Mesenchymal stem cell (in vitro differentiated cells and primary cell): ENCODE results near the gene LPO.
A peak's percentile ranks its signal among the peaks of the same experiment; 100 is the strongest.

Experiments
- DNase-seq: peaks from one replicate; pipeline ENCODE4 v3.0.0-alpha.2; 2013
- H2AFZ ChIP-seq: one replicate; pipeline ENCODE4 v1.6.1; 2013; ENCODE audit warnings: low read depth, mild to moderate bottlenecking, control low read depth, inconsistent platforms, low read length, moderate library complexity
- H2AK5ac ChIP-seq: 2 replicates; pipeline ENCODE4 v1.6.1; 2013; ENCODE audit warnings: low read length, moderate library complexity, mild to moderate bottlenecking, inconsistent platforms; ENCODE audit not compliant: severe bottlenecking
- H2BK120ac ChIP-seq: one replicate; pipeline ENCODE4 v1.6.1; 2013; ENCODE audit warnings: low read depth, mild to moderate bottlenecking, inconsistent platforms, low read length, moderate library complexity
- H2BK12ac ChIP-seq, 2 experiments: one replicate each; pipeline ENCODE4 v1.6.1; 2013; ENCODE audit warnings: inconsistent platforms in 2 of 2, low read length in 2 of 2, mild to moderate bottlenecking in 2 of 2, moderate library complexity in 2 of 2, control low read depth in 1 of 2
- H2BK15ac ChIP-seq: one replicate; pipeline ENCODE4 v1.6.1; 2013; ENCODE audit warnings: mild to moderate bottlenecking, low read depth, inconsistent platforms; ENCODE audit not compliant: poor library complexity, severe bottlenecking
- H2BK5ac ChIP-seq: 2 replicates; pipeline ENCODE4 v1.6.1; 2013; ENCODE audit warnings: low read depth, mild to moderate bottlenecking, low read length, control low read depth, inconsistent platforms; ENCODE audit not compliant: poor library complexity, severe bottlenecking
- H3K14ac ChIP-seq, 2 experiments: one replicate each; pipeline ENCODE4 v1.6.1; 2013; ENCODE audit warnings: inconsistent platforms in 2 of 2, low read length in 2 of 2, control low read depth in 1 of 2, mild to moderate bottlenecking in 1 of 2, moderate library complexity in 1 of 2
- H3K18ac ChIP-seq, 2 experiments: one replicate each; pipeline ENCODE4 v1.6.1; 2013; ENCODE audit warnings: inconsistent platforms in 2 of 2, low read length in 2 of 2, control low read depth in 1 of 2, low read depth in 1 of 2, mild to moderate bottlenecking in 1 of 2
- H3K23ac ChIP-seq, 2 experiments: one replicate each; pipeline ENCODE4 v1.6.1; 2013; ENCODE audit warnings: inconsistent platforms in 2 of 2, low read length in 2 of 2, mild to moderate bottlenecking in 2 of 2, moderate library complexity in 2 of 2, control low read depth in 1 of 2
- H3K27ac ChIP-seq: 2 replicates; pipeline ENCODE4 v1.5.1; 2013; ENCODE audit warnings: mild to moderate bottlenecking, moderate library complexity, low read length, control low read depth, inconsistent platforms; ENCODE audit not compliant: poor library complexity, severe bottlenecking
- H3K27me3 ChIP-seq, 2 experiments: 2 replicates each; pipeline versions ENCODE4 v1.6.1 to v1.7.0; 2013; ENCODE audit warnings: low read length in 2 of 2, mild to moderate bottlenecking in 2 of 2, moderate library complexity in 2 of 2, control low read depth in 1 of 2, inconsistent platforms in 1 of 2; ENCODE audit not compliant: control insufficient read depth in 1 of 2, insufficient read depth in 1 of 2
- H3K36me3 ChIP-seq, 2 experiments: 2 replicates each; pipeline versions ENCODE4 v1.6.1 to v1.7.0; 2013; ENCODE audit warnings: low read length in 2 of 2, control low read depth in 1 of 2, inconsistent platforms in 1 of 2, low read depth in 1 of 2, mild to moderate bottlenecking in 1 of 2; ENCODE audit not compliant: insufficient read depth in 2 of 2, control insufficient read depth in 1 of 2
- H3K4ac ChIP-seq, 2 experiments: one replicate each; pipeline ENCODE4 v1.6.1; 2013; ENCODE audit warnings: inconsistent platforms in 2 of 2, low read length in 2 of 2, mild to moderate bottlenecking in 2 of 2, moderate library complexity in 2 of 2, control low read depth in 1 of 2, low read depth in 1 of 2
- H3K4me1 ChIP-seq: 2 replicates; pipeline ENCODE4 v1.6.1; 2013; ENCODE audit warnings: low read depth, low read length, control low read depth; ENCODE audit not compliant: control insufficient read depth, insufficient read depth
- H3K4me2 ChIP-seq: 2 replicates; pipeline ENCODE4 v1.6.1; 2013; ENCODE audit warnings: low read length, mild to moderate bottlenecking, inconsistent platforms; ENCODE audit not compliant: poor library complexity, severe bottlenecking
- H3K4me3 ChIP-seq, 2 experiments: 2 replicates each; pipeline versions ENCODE4 v1.5.1 to v1.7.0; 2013; ENCODE audit warnings: low read length in 2 of 2, mild to moderate bottlenecking in 2 of 2, control low read depth in 1 of 2, low read depth in 1 of 2; ENCODE audit not compliant: insufficient read depth in 1 of 2
- H3K79me1 ChIP-seq: replicated peaks from 2 replicates; pipeline ENCODE4 v1.6.1; 2013; ENCODE audit warnings: mild to moderate bottlenecking, control low read depth, low read length, inconsistent platforms; ENCODE audit not compliant: poor library complexity, severe bottlenecking
- H3K9ac ChIP-seq: 2 replicates; pipeline ENCODE4 v1.7.0; 2013; ENCODE audit warnings: mild to moderate bottlenecking, low read length, moderate library complexity
- H3K9me3 ChIP-seq: 2 replicates; pipeline ENCODE4 v1.7.0; 2013; ENCODE audit warnings: mild to moderate bottlenecking, low read length; ENCODE audit not compliant: control insufficient read depth
- H4K8ac ChIP-seq: one replicate; pipeline ENCODE4 v1.6.1; 2013; ENCODE audit warnings: inconsistent platforms, mild to moderate bottlenecking, low read length, moderate library complexity
- H4K91ac ChIP-seq: one replicate; pipeline ENCODE4 v1.6.1; 2013; ENCODE audit warnings: mild to moderate bottlenecking, low read length, inconsistent platforms
- WGBS: methylation state at CpG from one replicate; pipeline ENCODE4 v1.1.7; 2013; ENCODE audit warnings: mixed read lengths; 5-methylcytosine and 5-hydroxymethylcytosine counted together

The LPO gene

DNA sequence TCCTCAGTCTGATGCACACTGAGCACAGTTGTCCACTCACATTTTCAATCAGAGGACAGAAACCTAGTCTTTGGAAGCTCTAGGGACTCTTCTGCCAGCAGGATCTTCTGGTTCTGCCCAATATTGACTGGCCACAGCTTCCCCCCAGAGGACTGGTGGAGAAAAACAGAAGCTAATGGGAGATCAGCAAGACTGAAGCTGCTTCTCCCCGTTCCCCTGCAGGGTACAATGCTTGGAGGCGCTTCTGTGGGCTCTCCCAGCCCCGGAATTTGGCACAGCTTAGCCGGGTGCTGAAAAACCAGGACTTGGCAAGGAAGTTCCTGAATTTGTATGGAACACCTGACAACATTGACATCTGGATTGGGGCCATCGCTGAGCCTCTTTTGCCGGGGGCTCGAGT lies 35.5 kb upstream of the LPO start:
- DNase-seq, result no peak
- no peak overlapping the region for H3K23ac ChIP-seq
- no peaks in the 10 kb centered on the region for H3K4me1 ChIP-seq
- H2AK5ac ChIP-seq, result no peak overlapping the region
- peaks cover 23 to 31% of the 10 kb centered on the region in 2 experiments for H3K27me3 ChIP-seq
- no peak overlapping the region for H3K4ac ChIP-seq
- no peak overlapping the region for H3K18ac ChIP-seq
- H2BK15ac ChIP-seq, result no peak overlapping the region
- no peak overlapping the region for H3K9ac ChIP-seq
- H2BK5ac ChIP-seq, result no peak overlapping the region
- no peak overlapping the region for H3K4me3 ChIP-seq
- 87% methylated on average over 7 of the region's 7 CpGs for WGBS
- no peak overlapping the region for H2BK120ac ChIP-seq
- no peak overlapping the region for H3K14ac ChIP-seq
- H3K27ac ChIP-seq, result no peak overlapping the region
- H3K9me3 ChIP-seq, result no peaks in the 10 kb centered on the region
- H4K91ac ChIP-seq, result no peak overlapping the region
- H3K79me1 ChIP-seq, result no peaks in the 10 kb centered on the region
- H2AFZ ChIP-seq, result no peak overlapping the region
- no peak overlapping the region for H4K8ac ChIP-seq
- no peak overlapping the region for H2BK12ac ChIP-seq
- H3K4me2 ChIP-seq, result no peak overlapping the region
- H3K36me3 ChIP-seq, result peaks cover 14 to 21% of the 10 kb centered on the region in 2 experiments

DNA sequence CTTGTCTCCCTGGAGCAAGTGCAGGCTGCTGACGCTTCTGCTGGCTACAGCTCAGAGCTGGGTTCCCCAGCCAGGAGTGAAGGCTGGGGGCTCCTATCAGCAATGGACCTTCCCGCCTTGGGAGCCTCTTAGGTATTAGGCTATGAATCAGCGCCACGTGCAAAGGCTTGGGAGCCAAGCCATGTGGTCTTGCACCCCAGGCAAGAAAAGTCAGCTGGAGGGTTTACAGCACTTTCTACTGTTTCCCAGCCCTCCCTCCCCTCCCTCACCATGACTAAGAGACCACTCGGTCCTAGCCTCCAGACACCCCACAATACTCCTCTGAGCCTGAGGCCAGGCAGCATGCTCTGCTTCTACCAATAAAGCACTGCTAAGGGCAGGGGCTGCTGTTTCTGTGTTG lies 33.6 kb upstream of the LPO start:
- no peak overlapping the region for H3K4me2 ChIP-seq
- no peak overlapping the region for H3K4ac ChIP-seq
- DNase-seq, result no peak
- no peaks in the 10 kb centered on the region for H3K9me3 ChIP-seq
- no peak overlapping the region for H3K18ac ChIP-seq
- no peaks in the 10 kb centered on the region for H3K79me1 ChIP-seq
- no peak overlapping the region for H3K23ac ChIP-seq
- H2BK120ac ChIP-seq, result no peak overlapping the region
- H3K36me3 ChIP-seq, result peaks cover 25 to 28% of the 10 kb centered on the region in 2 experiments
- no peak overlapping the region for H2BK5ac ChIP-seq
- no peak overlapping the region for H2AK5ac ChIP-seq
- H4K8ac ChIP-seq, result peak overlapping the region; percentile 21
- H3K27me3 ChIP-seq, result peaks cover 7 to 12% of the 10 kb centered on the region in 2 experiments
- H2BK12ac ChIP-seq, result no peak overlapping the region
- H3K4me1 ChIP-seq, result no peaks in the 10 kb centered on the region
- H3K14ac ChIP-seq, result no peak overlapping the region
- no peak overlapping the region for H2BK15ac ChIP-seq
- no peak overlapping the region for H3K4me3 ChIP-seq
- H2AFZ ChIP-seq, result no peak overlapping the region
- no peak overlapping the region for H4K91ac ChIP-seq
- WGBS, result 92% methylated on average over 5 of the region's 5 CpGs
- H3K9ac ChIP-seq, result no peak overlapping the region
- H3K27ac ChIP-seq, result no peak overlapping the region

DNA sequence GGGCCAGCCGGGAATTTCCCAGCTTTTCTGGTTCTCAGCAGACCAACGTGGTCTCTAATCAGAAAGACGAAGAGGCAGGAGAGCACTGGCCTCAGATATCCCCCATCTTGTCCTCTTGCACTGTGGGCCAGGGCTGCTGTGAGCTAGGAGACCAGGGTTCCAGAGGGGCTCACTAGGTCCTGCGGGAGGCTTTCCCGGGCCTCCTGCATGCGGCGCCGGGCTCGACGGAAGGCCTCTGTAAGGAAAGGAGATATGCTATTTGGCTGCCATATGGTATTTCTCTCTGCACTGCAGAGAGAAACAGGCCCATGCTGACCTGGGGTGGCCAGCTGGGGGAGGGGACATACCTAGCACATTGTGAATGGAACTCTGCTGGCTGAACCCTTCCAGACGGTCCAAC lies 32.4 kb upstream of the LPO start:
- no peak overlapping the region for H3K23ac ChIP-seq
- WGBS, result 89% methylated on average over 11 of the region's 11 CpGs

DNA sequence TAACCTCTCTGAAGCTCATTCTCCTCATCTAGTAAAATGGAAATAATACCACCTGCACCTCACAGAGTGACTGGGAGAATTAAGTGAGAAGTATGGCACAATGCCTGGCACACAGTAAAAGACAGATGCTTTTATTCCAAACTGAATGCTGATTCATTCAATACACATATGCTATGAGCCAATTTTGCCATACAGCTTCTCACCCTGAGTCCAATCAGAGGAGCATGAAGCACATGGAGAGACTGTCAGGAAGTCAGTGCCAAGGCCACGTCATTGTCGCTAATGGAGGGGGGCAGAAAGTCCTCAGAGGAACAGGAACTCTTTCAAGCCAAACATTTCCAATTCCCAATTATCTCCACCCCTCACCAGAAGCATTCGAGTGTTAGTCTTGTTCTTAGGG lies 30.9 kb upstream of the LPO start:
- Histone ChIP-seq H3K27ac (no peak overlapping the region), H3K4ac (no peak overlapping the region), H3K4me1 (no peaks in the 10 kb centered on the region), H3K14ac (no peak overlapping the region), H3K4me2 (no peak overlapping the region), H3K9ac (no peak overlapping the region), H2AFZ (no peak overlapping the region), H3K79me1 (no peaks in the 10 kb centered on the region), H2BK120ac (no peak overlapping the region), H3K23ac (no peak overlapping the region), H2AK5ac (no peak overlapping the region), H4K91ac (no peak overlapping the region), H3K18ac (no peak overlapping the region), H3K27me3 (no peaks in the 10 kb centered on the region), H3K36me3 (peaks cover 36 to 47% of the 10 kb centered on the region in 2 experiments), H2BK15ac (no peak overlapping the region), H3K4me3 (no peak overlapping the region), H2BK5ac (no peak overlapping the region), H4K8ac (no peak overlapping the region), H2BK12ac (no peak overlapping the region), H3K9me3 (no peaks in the 10 kb centered on the region)
- WGBS, result 91% methylated on average over 3 of the region's 3 CpGs
- DNase-seq, result no peak

More for the DNA sequence above, 32.4 kb upstream of the LPO start:
- H2BK5ac ChIP-seq, result no peak overlapping the region
- peaks cover 0 to 2% of the 10 kb centered on the region in 2 experiments for H3K27me3 ChIP-seq
- no peak overlapping the region for H3K27ac ChIP-seq
- H2BK12ac ChIP-seq, result no peak overlapping the region
- H4K91ac ChIP-seq, result no peak overlapping the region
- no peak overlapping the region for H3K4me2 ChIP-seq
- H3K4me3 ChIP-seq, result no peak overlapping the region
- H3K79me1 ChIP-seq, result no peaks in the 10 kb centered on the region
- no peak overlapping the region for H2AFZ ChIP-seq
- H3K4ac ChIP-seq, result no peak overlapping the region
- no peak overlapping the region for H2AK5ac ChIP-seq
- peaks cover 36 to 37% of the 10 kb centered on the region in 2 experiments for H3K36me3 ChIP-seq
- no peak overlapping the region for H2BK120ac ChIP-seq
- H3K9me3 ChIP-seq, result no peaks in the 10 kb centered on the region
- H3K18ac ChIP-seq, result no peak overlapping the region
- no peaks in the 10 kb centered on the region for H3K4me1 ChIP-seq
- no peak overlapping the region for H4K8ac ChIP-seq
- no peak overlapping the region for H3K9ac ChIP-seq
- no peak overlapping the region for H2BK15ac ChIP-seq
- no peak overlapping the region for H3K14ac ChIP-seq
- no peak for DNase-seq
